GM18502 (cell line): Measurements from ENCODE around the gene PLA2G5.

ENCODE experiments used
- ATAC-seq: cut with Tn5 transposase; IDR thresholded peaks from one replicate; pipeline ENCODE4 v1.9.1; 2021; ENCODE audit warnings: mild to moderate bottlenecking; ENCODE audit not compliant: unreplicated experiment, poor library complexity

The PLA2G5 gene

DNA sequence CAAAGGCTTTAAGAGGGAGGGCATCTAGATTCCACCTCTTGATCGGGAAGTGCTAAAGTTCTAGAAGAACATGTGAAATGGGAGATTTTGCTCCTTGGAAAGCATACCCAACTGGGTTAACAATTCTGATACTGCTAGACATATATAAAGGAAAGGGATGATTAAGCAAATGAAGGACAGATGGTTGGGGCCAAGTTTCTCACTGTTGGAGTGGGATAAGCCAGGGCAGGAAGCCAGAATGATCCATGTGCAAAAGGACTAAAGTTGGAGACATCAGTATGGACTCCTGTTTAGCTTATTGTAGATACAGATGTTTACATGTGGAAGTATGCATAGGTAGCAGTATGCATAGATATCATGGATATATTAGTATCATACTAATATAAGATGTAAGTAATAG, 16.8 kb downstream of the PLA2G5 start:
- no peak for ATAC-seq

DNA sequence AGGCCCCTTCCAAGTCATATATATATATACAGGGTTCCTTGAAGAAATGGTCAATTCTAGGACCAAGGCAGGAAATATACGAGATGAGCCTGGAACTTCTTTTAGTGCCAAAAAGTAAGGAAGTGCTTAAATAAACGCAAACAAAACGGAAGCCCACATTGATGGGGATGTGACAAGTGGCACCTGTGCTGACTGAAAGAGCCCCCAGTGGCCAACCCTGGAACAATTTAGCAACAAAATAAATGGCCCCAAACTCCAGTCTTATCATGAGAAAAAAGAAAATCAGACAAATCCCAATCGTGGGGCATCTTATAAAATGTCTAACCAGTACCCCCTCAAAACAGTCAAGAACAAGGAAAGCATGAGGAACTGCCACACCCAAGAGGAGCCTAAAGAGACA, 17.7 kb downstream of the PLA2G5 start:
- no peak for ATAC-seq

DNA sequence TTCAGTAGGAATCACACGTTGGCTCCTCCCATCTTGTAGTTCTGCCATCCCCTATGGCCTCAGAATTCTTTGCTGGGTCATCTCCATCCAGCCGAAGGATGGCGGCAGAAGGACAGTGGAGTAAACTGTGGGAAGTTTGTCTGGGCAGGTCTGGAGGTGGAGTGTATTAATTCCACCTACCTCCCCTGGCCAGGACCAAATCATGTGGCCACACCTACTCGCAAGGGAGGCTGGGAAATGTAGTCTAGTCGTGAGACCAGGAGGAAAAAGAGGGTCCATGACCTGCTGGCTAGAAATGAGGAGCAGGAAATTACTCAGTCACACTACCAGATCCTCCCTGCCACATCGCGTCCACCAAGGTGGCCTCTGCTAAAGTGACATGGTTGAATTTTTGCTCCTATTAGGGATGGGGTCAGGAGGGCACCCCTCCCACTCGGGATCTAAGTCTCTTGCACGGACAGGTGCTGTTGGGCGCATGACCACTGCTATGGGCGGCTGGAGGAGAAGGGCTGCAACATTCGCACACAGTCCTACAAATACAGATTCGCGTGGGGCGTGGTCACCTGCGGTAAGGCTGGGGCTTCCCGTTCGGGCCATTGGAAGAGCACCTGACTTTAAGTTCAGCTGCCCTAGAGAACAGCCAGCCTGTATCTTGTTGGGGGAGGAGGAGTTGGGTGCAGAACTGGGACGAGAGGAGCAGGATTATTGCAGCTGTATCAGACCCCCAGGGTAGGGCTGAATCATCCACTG, 19.5 kb downstream of the PLA2G5 start:
- no peak for ATAC-seq

DNA sequence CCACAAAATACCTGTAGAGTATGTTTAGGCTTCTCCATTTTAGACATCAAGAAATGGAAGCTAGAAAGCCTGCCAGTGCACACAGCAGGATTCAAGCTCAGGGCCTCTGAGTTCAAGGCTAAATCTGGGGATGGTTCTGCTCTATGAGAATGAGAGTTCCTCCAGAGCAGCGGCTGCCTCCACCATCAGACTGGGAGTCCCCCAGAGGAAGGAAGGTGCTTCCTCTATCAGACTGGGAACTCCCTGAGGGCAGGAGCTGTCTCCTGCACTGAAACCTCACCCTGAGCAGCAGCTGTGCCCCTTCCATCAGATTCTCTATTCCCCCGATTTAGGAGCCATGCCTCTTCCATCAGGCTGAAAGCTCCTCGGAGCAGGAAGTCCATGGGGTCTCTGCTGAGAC, 20.1 kb downstream of the PLA2G5 start:
- no peak for ATAC-seq

DNA sequence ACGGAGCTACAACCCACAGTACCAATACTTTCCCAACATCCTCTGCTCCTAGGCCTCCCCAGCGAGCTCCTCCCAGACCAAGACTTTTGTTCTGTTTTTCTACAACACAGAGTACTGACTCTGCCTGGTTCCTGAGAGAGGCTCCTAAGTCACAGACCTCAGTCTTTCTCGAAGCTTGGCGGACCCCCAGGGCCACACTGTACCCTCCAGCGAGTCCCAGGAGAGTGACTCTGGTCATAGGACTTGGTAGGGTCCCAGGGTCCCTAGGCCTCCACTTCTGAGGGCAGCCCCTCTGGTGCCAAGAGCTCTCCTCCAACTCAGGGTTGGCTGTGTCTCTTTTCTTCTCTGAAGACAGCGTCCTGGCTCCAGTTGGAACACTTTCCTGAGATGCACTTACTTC, 20.6 kb downstream of the PLA2G5 start:
- no peak for ATAC-seq

DNA sequence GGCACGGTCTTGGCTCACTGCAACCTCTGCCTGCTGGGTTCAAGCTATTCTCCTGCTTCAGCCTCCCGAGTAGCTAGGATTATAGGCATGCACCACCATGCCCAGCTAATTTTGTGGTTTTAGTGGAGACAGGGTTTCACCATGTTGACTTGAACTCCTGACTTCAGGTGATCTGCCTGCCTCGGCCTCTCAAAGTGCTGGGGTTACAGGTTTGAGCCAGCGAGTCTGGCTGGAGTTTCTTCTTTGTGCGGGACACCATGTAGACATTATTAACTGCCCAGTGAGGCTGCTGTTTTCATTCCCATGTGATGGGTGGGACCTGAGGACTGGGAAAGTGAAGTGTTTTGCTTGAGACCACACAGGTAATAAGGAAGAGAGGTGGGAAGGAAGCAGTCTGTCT, 23.3 kb downstream of the PLA2G5 start:
- ATAC-seq, result no peak

DNA sequence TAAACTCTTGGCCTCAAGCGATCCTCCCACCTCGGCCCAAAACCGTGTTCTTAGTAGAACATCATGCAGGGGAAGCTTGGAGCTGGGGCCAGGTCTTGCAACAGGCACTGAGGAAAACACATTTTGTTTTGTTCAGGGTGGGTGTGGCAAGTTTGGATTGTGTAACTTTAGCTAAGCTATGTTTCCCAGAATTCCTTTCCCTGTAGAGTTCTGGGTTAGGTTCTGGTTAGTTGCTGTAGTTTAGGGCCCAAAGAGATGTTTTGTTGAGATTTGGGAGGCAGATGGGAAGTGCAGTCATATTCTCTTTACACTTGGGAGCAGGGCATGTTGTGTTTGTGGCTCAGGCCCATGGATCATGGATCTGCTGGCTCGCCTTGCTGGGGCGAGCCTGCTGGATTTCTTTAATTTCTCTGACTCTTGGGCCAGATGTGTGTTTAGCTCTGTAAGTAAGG, 24.0 kb downstream of the PLA2G5 start:
- ATAC-seq, result no peak

DNA sequence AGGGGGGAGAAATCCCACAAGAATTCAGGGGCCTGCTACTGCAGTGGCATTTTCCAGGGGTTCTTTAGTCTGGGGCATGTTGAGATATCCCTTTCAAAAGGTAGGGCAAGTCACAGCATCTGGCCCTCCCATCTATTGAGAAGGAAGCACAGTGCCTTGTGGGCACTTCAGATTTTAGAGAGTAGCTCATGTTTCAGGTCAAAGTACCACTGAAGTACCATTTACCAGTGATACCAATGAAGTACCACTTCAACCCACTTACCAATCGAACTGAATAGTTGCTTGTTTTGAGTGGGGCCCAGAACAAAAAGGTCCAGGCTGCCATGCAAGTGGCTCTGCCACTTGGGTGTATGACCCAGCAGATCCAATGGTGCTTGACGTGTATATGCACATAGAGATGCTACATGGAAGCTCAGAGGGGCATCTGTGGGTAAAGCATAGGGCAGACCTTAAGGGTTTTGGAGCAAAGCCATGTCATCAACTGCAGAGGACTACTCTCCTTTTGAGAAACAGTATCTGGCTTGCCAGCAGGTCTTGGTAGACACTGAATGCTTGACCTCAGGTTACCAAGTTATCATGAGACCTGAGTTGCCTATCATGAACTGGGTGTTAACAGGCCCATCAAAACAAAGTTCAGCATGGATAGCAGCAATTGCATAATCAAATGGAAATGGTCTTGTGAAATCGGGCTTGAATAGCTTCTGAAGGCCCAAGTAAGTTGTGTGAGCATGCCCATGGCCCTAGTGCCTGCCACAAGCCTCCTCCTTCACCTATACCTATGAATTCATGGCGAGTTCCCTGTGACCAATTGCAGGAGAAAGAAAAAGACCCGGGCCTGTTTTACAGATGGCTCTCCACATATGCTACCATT, 25.8 kb downstream of the PLA2G5 start:
- no peak for ATAC-seq

DNA sequence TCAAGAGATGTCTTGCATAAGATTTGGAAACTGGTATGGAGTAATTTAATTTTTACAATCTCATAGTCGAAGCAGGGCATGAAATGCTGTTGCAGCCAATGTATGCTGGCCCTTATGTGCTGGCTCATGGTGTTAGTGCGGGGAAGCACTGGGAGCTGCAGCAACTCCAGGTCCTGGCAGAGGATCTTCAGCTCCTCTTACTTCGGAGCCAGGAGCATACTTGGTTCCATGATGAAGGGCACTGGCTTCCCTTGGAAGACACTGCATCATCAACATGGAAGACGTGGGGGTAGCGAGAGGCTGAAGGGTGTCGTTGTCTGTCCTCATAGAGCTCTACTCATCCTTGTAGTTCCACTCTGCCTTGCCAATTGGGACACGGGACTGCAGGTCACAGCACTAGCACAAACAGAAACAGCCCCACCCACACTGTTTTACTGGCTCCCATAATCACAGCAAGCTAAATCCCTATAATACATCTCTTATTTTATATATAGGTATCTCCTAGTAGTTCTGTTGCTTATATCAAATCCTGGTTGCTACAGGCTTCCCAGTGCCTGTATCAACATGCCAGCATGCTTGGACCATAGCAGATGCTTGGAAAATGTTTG, 26.9 kb downstream of the PLA2G5 start:
- ATAC-seq, result no peak

DNA sequence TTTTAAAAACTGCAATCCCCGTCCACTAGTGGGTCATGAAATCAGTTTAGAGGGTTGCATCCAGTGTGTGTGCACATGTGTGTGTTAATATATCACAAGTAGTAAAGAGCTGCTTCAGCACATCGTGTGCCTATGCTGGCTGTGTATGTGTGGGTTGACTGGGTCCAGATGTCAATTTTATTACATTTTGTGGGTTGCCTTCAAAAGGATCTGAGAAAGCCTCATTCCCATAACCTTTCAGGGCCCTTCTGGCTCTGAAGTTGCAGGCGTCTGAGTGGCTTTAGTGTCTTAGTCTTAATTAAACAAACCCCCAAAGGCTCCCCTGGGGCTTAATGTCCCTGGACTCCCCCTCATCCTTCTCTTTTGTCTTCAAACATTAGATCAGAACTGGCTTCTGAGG, 29.5 kb downstream of the PLA2G5 start:
- ATAC-seq, result no peak

DNA sequence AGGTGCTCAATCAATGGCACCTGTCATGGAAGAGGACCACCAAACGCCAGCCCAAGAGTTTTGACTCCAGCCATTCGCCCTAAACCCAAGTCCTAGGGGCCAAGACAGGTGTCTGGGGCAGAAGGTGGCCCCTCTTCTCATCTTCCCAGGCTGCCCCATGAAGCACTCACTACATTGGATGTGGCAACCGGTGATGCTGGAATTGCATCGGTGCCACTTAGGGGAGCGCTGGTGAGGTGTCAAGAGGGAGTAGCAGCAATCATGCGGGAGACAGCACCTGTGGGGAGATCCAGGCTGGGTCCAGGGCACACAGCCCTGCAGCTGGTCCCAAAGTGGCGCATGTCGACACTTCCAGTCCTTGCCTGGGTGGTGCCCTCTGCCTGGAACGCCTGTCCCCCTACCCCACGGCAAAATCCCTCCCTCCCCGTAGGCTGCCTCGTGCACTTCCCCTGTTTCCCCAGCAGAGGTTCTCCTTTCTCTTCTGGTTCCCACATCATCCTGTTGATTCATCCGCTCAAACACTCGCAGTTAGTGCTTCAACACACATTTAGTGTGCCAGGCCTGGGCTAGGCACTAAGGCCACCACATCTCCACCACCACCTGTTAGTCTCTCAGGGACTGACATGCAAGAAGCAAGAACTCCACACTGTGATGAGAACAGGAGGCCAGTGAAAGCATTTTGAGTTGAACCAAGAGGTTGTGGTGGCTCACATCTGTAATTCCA, 30.8 kb downstream of the PLA2G5 start:
- no peak for ATAC-seq

DNA sequence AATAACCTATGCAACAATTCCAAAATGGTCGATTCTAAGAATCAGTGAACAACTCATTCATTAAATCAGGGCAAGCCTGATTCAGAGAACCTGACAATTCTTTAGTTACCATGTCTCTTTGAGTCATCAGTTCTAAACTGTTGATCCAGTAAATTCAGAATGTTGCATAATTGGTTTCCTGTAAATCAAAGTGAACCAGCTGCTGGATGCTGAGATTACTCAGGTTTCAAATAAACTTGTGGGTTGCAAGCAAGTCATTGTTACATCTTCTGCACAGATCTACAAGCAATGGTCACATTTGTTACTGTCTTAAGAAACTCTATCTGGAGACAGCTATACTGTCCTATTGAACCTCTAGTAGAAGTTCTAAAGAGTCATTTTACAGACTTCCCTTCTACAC, 32.9 kb downstream of the PLA2G5 start:
- no peak for ATAC-seq

DNA sequence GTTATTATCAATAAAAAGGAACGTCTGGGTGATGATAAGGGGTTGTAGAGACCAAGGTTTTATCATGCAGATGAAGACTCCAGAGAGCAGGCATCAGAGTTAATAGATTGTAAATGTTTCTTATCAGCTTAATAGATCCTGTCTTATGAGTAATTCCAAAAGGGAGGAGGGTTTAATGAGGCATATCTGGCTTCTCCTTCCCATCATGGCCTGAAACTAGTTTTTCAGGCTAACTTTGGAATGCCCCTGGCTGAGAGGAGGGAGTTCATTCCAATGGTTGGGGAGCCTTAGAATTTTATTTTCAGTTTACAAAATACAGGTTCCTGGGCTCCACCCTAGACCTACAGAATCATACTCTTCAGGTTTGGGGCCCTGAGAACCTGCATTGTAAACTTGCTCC, 35.9 kb downstream of the PLA2G5 start:
- ATAC-seq, result no peak

DNA sequence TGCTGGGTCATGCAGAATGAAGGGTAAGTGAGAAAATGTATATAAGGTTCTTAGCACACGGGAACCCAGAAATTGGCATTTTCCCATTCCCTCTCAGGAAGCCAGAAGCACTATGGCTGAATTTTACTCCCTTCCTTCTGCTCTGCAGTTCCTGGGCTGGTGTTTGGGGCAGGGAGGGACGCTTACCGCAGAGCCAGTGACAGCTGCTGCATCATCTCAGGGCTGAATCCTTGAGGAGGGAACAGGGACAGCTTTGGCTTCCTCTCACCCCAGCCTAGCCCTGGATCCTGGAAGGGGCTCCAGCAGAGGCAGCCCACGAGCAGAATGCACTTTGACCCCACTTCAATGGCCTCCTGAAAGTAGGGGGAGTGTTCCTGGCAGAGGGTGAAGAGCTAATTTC, 37.4 kb downstream of the PLA2G5 start:
- no peak for ATAC-seq

DNA sequence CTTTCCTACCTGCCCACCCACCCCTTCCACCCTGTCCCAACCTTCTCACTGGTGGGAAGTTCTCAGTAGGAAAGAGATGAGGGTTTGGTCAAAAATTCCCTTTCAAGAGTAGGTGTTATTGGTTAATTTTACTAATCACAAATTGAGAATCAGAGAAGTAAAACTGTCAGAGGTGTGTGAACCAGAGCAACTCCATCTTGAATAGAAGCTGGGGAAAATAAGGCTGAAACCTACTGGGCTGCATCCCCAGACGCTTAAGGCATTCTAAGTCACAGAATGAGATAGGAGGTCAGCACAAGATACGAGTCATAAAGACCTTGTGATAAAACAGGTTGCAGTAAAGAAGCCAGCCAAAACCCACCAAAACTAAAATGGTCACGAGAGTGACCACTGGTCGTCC, 37.8 kb downstream of the PLA2G5 start:
- ATAC-seq, result no peak

DNA sequence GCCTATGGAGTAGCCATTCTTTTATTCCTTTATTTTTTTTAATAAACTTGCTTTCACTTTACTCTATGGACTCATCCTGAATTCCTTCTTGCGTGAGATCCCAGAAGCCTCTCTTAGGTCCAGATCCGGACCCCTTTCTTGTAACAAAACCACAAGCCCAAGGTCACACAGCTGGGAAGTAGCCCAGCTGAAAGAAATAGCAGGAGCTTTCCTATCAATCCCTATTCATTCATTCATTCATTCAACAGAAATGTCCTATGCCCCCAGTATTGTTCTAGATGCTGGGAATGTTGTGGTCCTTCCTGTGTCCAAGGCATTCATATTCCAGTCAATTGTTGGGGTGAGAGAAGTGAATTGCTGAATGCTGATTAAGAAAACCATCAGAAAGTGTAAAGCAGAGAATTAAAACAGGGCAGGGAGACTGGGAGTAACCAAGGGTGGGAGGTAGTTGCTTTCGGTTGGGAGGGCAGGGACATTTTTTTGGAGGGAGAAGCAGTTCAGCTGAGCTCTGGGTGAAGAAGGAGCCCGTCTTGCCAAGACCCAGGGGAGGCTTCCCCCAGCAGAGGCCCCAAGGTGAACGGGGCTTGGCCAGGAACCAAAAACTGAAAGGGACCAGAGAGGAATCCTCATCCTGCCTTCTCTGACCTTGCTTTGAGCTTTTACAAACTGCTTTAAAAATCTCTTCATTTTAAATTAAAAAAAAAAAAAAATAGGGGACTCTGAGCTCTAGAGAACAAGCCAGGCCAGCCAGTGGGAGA, 38.6 kb downstream of the PLA2G5 start:
- ATAC-seq, result no peak

DNA sequence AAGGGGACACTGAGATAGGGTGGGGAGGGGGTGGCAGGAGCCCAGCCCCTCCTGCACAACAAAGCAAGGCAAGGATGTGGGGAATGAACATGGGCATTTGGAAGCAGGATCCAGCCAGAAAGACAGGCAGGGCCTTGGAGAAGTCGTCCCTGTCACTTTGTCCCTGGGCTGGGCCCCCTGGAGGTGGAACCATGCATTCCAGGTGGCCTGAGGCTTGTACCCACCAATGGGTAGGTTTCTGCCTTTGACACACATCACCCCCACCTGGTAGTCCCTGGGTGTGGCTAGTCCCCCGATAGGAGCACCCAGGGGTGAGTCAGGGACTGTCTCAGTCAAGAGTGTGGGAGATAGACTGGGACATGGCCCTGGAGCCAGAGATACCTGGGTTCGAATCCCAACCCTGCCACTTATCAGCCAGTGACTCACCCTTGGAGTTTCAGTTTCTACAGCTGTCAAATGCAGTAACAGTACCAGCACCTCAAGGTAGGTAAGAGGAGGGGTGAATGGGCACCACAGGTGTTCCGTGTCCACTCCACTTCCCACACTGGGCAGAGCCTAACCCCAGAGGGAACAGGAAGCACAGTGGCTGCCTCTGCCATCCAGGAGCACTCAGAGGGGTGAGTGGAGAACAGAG, 39.3 kb downstream of the PLA2G5 start:
- ATAC-seq, result no peak

DNA sequence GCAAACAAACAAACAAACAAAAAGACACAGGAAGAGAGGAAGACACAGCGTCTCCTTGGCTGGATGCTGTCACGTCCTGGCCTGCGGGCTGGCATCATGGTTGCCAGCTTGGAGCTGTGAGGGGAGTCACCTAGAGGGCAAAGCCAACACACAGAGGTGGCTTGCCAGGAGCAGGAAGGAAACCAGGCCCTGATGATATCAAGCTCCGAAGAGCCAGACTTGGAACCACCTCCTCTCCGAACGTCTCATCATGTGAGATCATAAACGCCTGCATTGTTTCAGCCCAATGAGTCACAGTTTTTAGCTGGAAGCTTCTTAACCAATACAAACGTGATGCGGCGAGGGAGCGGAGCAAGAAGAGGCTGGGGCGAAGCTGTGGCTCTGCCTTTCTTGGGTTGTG, 40.7 kb downstream of the PLA2G5 start:
- ATAC-seq, result no peak

DNA sequence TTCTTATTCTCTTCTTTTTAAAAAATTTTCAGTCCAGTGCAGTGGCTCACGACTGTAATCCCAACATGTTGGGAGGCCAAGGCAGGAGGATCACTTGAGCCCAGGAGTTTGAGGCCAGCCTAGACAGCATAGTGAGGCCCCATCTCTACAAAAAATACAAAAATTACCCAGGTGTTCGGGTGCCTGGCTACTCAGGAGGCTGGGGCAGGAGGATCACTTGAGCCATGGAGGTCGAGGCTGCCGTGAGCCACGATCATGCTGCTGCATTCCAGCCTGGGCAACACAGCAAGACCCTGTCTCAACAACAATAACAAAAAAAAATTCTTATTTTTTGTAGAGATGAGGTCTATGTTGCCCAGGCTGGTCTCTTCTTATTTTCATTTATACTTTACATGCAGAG, 41.5 kb downstream of the PLA2G5 start:
- ATAC-seq, result no peak
